Iris pigment epithelial cell (primary cell): ENCODE data around the gene PPIA.
"Not testable (repeated sequence)": the region's sequence is repeated elsewhere in the genome, so short reads cannot be mapped to it uniquely, and the experiment has no call there.

Source experiments
- DNase-seq: peaks from one replicate; pipeline ENCODE4 v3.0.0-alpha.2; 2011; ENCODE audit warnings: low read depth

Gene PPIA

DNA sequence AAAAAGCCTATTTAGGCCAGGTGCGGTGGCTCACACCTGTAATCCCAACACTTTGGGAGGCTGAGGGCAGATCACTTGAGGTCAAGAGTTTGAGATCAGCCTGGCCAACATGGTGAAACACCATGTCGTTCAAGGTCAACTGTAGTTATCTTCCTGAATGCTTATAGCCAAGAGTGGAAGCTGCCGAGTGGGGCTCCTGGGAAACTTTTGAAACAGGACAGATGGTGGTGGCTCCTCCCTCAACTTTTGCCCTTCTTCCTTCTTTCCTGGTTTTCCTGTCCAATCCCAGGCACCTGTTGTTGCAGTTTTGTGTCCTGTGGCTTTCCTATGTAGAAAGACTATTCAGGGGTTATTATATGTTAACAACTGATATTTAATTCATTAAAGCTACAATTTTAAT lies 8.7 kb upstream of the PPIA start:
- no peak for DNase-seq

- DNase-seq: no peak
These were observed 6.5 kb upstream of the PPIA start for GRCh38 chr7:44789990-44790389.

DNA sequence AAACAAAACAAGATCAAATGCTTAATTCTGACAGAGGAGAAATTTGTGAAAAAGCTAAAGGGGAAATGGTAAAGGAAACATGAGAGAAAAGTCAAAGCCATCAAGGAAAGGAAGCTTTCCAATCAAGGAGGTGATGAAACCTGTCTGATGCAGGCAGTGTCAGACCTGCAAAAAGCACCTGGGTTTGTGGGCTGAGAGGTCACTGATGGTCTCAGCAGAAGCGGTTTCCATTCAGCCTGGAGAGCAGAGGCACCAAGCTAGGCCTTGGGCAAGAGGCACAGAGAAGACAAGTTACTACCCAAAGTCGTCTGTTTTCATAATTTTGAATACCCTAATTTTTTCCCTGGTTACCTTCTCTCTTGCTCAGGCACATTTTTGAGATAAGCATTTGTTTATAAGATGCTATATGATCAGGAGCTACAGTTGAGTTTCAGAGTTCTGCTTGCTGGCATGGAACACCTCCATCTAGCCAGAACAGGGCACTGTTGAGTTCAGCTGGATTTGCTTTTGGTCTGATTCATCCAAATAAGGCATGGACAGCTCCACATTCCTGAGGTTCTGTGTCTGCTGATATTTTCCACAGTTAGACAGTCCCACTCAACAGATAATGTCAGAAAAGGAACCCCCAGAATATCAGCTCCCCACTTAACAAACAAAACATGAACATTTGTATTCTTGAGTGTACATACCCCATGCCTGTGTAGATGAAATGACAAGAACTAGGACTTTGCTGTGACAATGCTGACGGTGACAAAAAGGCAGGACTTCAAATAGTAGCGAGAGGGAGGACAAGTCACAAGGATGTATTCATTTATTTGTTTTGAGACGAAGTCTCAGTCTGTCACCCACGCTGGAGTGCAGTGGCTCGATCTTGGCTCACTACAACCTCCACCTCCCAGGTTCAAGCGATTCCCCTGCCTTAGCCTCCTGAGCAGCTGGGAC lies 4.9 kb upstream of the PPIA start:
- peak; percentile 74 for DNase-seq

- DNase-seq: no peak
These were observed 2.6 kb upstream of the PPIA start for GRCh38 chr7:44793919-44794318.

DNA sequence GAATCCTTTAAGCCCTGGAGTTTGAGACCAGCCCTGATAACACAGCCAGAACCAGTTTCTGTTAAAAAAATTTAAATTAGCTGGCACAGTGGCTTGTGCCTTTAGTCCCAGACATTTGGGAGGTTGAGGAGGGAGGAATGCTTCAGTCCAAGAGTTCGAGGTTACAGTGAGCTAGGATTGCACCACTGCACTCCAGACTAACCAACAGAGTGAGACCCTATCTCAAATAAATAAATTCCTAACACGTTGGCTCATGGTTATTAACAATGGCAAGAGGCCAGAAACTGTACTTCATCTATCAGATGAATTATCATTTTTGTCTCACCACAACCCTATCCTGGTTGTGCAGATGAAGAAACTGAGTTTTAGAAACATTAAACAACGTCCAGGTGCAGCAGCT lies 2.1 kb upstream of the PPIA start:
- DNase-seq: no peak

DNA sequence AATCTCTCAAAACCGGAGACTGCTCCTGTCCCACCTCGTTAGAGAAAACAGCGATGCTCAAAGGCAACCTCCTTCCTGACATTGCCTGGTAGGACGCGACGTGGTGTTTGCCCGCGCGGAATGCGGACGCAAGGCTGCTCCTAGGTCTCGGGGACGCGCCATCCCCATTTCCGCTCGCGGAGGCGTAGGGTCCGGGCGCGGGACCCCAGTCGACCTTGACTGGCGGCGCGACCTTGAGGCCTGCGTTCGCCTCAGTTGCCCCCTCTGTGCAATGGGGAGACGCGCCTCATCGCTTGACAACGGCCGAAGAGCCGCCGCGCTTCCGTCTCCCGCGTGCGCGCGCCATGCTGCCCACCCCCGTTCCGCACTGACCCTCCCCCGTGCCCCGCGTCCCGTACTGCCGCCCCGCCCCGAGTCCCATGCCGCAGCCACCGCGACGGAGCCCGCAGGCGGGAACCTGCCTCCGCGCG lies 412 bp upstream of the PPIA start:
- DNase-seq: peak; percentile 34

DNA sequence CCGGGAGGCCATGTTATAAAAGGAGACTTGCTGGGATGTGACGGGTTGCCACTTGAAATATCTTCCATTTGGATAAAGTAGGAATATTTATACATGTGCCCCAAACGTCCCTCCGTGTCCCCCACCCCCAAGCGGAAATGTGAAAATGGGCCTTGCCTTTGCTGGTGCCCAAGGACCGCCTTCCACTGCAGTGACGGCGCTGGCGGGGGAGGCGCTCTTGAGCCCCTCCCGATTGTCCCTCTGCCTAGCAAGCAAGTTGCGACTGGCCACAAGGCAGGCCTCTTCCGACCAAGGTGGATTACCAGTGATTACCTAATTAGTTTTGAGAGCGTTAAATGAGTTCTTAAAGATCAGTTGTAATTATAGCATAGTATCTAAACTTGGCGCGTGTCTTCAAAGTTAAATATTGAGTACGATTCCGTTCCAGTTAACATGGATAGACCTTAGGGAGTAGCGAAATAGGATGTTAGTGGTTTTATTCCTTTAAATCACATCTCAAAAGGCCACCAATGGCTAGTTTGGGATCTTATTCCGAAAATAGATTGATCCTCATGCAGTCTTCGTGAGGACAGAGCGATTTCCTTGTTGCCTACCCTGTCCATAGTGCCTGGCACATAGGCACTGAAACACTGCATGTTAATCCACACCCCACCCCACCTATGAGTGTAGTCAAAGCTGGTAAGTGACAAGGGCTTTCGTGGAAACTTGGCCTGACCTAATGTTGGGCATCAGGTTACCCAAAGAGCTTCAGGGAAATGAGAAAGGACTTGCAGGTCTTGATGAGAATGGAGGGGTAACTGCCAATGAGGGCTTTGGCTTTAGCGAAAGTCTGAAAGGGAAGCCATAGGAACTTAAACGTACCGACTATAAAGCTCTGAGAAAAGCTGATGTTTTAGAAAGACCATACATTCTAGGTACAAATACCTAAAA lies 1.1 kb downstream of the PPIA start:
- DNase-seq: peak; percentile 86

DNA sequence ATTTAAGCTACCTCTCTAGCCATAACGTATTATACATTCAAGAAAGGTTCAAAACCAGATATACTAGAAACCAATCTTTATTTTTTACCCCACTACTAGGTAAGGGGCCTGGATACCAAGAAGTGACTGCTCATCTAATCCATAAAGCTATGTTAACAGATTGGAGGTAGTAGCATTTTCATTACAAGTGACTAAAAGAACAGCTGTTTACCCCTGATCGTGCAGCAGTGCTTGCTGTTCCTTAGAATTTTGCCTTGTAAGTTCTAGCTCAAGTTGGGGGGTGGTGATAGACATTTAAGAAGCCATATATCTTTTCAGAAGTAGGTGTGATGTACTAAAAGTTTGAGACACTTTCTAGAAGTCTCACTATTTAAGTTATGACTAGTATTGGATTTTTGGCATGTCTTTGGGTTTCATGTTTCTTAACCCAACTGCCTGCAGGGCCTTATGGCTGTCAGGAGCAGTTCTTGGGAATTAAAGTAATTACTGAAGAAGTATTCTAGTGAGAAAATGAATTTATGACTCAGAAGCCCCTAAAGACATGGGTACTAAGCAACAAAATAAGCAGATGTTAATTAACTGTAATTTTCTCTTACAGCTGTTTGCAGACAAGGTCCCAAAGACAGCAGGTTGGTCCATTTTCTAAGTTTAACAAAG lies 2.3 kb downstream of the PPIA start:
- no peak for DNase-seq

GRCh38 chr7:44799939-44800338 lies 3.5 kb downstream of the PPIA start:
- no peak for DNase-seq

GRCh38 chr7:44801890-44802289 lies 5.4 kb downstream of the PPIA start:
- DNase-seq: peak; percentile 59

- DNase-seq: no peak
These were observed 6.0 kb downstream of the PPIA start for GRCh38 chr7:44802418-44803025.

- DNase-seq: not testable (repeated sequence)
These were observed 7.5 kb downstream of the PPIA start for GRCh38 chr7:44803828-44804519.

DNA sequence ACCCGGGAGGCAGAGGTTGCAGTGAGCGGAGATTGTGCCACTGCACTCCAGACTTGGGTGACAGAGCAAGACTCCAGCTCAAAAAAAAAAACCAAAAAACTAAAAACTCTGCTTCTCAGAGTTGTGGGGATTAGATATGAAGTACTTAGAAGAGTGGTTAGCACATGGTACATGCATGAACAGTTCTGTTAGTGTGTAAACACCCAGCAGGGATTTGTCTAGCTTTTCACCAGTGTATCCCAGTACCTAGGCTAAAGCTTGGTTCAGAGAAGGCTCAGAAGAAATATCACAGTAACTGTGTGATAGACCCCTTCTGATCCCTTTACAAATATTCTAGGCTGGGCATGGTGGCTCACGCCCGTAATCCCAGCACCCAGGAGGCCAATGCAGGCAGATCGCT lies 9.5 kb downstream of the PPIA start:
- no peak for DNase-seq

DNA sequence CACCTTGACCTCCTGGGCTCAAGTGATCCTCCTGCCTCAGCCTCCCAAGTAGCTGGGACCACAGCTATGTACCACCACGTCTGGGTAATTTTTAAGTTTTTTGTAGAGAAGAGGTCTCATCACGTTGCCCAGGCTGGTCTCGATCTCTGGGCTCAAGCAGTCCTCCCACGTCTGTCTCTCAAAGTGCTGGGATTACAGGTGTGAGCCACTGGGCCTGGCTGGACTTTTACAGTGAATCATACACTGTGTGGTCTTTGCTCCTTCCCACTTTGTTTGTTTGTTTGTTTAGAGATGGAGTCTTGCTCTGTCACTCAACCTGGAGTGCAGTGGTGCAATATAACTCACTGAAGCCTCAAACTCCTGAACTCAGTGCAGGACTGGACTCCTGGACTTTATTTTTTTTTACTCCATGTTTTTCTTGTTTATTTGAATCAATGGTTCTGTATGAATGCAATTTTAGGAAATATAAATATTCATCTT lies 12.5 kb downstream of the PPIA start:
- DNase-seq: no peak

DNA sequence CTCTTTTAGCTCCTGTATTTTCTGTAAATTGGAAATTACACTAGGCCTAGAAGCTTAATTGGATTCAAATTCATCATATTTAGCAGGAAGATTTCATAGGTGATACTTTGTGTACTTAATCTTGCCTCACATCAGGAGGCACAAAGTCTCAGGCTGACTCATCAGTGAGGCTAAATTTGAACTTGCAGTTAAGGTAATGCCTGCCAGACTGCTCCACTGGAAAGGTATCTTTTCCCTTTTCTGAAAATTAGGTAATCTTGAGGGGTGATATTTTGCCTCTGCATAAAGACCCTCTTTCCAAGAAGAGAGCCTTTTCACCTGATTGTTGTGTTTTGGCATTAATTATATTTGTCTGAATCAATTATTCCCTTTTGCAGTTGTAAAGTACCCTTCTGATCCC lies 14.6 kb downstream of the PPIA start:
- peak; percentile 36 for DNase-seq

DNA sequence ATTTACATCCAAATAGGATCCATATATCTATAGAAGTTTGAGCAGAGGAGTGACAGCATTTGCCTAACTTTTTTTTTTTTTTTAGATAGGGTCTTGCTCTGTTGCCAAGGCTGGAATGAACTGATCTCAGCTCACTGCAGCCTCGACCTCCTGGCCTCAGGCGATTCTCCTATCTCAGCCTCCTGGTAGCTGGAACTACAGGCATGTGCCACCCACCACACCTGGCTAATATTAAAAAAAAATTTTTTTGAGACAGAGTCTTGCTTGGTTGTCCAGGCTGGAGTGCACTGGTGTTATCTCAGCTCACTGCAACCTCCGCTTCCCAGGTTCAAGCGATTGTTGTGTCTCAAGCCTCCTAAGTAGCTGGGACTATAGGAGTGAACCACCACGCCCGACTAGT lies 15.1 kb downstream of the PPIA start:
- DNase-seq: no peak

DNA sequence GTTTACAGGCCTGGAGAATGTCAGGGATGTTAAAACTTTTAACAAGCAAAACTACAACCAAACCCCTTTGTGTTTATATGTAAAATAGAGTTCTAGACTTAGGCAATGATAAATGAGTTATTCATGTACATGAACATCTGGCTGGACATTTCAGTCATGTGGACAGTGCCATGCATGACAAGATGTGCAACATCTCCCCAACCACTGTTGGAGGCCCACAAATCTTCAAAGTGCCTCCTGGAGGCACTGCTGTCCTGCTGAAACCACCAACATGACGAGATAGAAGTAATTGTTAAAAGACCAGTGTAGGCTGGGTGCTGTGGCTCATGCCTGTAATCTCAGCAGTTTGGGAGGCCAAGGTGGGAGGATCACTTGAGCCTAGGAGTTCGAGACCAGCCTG lies 18.4 kb downstream of the PPIA start:
- DNase-seq: no peak

DNA sequence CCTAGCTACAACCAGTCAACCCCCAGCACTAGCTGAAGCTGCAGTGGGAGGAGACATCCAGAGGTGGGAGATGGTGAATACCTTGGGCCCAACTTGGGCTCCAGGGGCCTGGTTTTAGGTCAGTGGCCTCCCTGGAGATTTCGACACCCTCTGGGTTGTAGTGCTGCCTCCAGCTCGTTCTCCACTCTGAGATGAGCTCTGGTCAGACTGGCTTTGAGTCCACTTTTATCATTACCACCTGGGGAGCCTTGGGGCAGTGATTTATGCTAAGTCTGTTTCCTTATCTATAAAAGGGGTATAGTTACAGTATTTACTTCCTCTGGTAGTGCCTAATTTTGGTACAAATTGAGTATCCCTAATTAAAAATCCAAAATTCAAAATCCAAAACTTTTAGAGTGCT lies 22.8 kb downstream of the PPIA start:
- DNase-seq: no peak

DNA sequence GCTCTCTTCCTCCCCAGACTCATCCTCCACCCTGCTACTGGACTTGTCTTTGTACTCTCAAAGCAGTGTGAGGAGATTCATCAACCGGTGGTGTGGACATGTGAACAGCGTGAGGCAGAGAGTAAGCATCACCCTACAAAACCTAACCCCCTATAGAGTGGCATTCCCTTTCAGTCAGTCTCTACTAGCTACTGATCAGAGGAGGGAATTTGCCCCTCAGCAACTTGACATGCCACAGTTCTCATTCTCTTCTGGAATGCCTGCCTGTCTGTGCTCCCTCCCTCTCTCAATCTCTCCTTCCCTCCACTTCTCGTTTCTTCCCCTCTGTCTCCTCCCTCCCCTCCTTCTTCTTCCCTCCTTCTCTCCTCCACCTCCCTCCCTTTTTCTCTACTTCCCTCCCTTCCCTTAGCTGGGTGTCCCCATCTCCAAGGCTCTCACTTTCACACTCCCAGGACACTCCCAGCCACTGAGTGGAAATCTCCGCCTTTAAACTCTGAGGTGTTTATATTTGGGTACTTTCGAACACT lies 26.8 kb downstream of the PPIA start:
- no peak for DNase-seq

GRCh38 chr7:44824894-44825526 lies 28.5 kb downstream of the PPIA start:
- DNase-seq: no peak
